Limb (tissue), 2 donors: ENCODE results near the gene CYP2D6.
"Not testable (repeated sequence)": the region's sequence is repeated elsewhere in the genome, so short reads cannot be mapped to it uniquely, and the experiment has no call there.

Experiments used
- DNase-seq, 2 donors: peaks; one replicate each; pipeline ENCODE4 v3.0.0-alpha.2; 2016; ENCODE audit errors: extremely low spot score in 2 of 2

Gene CYP2D6

DNA sequence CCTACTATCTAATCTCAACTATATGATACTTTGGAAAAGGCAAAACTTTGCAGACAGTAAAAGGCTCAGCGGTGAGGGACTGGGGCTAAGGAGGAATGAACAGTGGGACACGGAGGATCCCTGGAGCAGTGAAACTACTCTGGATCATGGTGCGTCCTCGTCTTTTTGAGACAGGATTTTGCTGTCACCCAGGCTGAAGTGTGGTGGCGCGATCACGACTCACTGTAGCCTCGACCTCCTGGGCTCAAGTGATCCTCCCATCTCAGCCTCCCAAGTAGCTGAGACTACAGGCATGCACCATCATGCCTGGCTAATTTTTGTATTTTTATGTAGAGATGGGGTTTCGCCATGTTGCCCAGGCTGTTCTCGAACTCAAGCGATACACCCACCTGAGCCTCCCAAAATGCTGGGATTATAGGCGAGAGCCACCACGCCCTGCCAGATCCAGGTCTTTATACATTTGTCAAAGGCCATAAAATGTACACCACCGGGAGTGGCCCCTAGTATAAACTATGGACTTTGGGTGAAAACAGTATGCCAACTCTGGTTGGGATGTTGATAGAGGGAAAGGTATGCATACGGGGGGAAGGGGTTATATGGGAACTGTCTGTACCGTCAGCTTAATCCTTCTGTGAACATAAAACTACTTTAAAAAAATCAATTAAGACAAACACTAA lies 28.0 kb upstream of the CYP2D6 start:
- no peak for DNase-seq

DNA sequence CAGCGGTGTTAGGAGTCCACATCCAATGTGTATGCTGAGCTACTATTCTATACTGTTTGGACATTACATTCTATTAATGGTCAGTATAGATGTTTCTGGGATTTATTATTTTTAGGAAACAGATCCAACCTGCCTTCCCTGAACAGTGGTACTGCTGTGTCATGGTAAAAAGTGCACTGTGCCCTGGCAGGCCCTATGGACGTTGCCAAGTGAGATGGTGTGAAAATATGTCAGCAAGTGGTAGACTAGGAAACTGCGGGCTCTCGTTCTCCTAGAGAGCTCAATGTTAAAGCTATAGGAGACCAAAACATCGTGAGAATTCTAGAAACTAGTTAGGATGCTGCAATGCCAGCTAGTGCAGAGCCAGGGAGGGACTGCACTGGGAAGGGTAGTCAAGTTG lies 26.0 kb upstream of the CYP2D6 start:
- no peak for DNase-seq

DNA sequence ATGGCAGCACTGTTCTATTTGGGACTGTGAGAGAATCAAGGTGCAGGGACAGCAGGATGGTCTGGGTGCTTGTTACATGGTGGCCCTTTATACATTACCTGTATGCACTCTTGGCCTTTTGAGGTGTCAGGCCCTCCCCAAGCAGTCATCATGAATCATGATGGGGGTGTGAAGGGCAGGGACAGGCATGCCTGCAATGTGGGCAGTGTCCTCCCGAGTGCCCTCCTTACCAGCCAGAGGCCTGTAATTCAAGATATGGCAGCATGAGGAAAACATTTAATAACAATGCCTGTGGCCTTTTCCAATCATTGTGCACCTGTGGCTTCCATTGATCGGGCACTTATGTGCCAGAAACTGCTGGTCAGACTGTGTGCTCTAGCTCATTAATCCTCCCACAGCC lies 25.5 kb upstream of the CYP2D6 start:
- DNase-seq: no peak

DNA sequence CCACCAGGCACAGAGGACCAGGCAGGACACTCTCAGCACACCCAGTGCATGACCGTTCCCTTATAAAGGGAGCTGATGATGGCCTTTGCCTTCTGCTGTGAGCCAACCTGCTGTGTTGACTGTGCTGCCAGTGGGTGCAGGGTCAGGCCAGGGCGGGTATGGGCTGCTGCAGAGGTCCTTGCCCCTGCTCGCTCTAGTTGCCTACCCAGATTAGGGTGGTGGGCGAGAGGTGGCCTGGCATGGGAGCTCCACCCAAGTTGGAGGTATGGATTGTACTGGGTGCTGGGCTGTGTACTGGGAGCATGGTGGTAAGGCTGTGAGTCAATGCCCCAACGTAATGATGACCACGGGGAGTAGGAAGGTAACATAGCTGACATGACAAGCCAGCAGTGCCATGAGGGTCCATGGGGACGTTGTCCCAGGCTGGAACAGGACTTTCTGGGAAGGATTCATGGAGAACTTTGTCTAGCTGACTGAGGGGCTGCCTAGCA lies 24.5 kb upstream of the CYP2D6 start:
- DNase-seq: no peak

DNA sequence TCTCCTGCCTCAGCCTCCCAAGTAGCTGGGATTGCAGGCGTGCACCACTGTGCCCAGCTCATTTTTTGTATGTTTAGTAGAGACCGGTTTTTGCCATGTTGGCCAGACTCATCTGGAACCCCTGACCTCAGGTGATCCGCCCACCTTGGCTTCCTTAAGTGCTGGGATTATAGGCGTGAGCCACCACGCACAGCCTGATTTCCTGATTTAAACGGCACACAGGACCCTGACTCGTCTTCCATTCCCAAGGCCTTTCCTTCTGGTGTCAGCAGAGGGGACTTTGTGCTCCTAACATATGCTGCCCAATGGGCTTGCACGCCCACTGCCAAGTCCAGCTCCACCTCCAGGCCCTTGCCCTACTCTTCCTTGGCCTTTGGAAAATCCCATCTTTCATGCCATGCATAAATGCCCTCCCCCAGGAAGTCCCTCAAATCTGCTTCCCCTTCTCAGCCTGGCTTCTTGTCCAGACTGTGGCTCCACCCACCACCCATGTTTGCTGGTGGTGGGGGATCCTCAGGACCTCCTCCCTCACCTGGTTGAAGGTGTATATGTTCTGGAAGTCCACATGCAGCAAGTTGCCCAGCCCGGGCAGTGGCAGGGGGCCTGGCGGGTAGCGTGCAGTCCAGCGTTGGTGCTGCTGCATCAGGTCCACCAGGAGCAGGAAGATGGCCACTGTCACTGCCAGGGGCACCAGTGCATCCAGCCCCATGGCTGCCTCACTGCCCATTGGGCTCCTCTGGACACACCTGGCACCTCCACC lies 23.9 kb upstream of the CYP2D6 start:
- DNase-seq: no peak

DNA sequence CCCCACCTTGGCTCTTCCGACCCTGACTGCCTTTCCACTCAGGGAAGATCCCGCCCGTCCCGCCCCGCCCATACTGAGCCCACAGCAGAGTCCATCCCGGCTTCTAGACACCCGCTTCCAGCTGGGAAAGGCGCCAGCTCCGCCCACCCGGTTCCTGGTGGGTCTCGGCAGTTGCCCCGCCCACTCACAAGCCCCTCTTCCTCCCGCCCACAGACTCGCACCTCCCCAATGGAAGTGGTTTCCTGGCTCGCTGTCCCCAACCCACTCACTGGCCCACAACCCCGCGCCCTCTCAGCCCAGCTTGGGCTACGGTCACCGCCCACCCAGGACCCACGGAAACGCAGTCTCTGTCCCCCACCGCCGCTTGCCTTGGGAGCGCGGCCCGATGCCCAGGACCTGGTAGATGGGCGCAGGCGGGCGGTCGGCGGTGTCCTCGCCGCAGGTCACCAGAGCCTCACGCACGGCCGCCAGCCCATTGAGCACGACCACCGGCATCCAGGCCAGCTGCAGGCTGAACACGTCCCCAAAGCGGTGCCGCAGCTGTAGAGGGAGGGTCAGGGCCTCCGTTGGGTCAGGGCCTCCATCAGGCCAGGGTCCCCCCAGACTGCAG lies 22.2 kb upstream of the CYP2D6 start:
- no peak for DNase-seq

DNA sequence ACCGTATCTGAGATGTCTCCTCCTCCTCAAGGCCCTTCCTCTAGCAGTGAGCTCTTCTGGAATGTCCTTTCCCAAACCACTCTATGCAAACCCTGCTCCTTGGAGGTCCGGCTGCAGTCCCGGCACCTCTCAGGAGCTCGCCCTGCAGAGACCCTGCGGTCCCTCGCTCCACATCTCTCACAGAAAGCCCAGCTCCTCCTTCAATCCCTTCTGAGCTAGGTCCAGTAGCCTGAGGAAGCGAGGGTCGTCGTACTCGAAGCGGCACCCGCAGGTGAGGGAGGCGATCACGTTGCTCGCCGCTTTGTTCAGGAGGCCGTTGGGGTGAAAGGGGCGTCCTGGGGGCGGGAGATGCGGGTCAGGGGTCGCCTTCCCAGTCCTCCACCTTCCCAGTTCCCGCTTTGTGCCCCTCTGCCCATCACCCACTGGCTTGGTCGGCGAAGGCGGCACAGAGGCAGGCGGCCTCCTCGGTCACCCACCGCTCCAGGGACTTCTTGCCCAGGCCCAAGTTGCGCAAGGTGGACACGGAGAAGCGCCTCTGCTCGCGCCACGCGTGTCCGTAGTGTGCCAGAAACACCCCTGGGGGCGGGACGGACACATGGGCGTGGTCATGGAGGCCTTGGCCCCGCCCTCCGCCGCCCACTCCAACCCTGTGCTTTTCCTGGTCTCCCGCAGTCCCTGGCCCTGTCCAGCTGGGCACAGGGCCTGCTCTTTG lies 21.5 kb upstream of the CYP2D6 start:
- no peak for DNase-seq

DNA sequence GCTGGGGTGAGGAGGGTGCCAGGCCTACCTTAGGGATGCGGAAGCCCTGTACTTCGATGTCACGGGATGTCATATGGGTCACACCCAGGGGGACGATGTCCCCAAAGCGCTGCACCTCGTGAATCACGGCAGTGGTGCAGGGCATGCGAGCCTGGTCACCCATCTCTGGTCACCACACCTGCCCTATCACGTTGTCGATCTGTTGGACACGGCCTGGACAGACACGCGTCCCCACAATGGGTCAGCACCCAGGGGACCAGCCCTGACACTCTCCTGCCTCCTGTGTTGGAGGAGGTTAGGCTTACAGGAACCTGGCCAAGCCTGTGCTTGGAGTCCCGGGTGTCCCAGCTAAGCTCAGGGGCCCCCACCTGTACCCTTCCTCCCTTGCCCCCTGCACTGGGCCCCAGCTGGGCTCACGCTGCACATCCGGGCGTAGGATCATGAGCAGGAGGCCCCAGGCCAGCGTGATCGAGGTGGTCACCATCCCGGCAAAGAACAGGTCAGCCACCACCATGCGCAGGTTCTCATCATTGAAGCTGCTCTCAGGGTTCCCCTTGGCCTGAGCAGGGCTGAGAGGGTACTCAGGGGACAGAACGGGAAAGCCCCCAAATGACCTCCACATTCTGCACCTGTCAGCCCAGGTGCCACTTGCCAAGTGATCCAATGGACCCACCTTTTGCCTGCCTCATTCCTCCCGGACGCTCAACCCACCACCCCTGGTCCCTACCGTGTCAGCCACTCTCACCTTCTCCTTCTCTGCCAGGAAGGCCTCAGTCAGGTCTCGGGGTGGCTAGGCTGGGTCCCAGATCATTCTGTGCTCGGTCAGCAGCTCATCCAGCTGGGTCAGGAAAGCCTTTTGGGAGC lies 20.3 kb upstream of the CYP2D6 start:
- DNase-seq: no peak

DNA sequence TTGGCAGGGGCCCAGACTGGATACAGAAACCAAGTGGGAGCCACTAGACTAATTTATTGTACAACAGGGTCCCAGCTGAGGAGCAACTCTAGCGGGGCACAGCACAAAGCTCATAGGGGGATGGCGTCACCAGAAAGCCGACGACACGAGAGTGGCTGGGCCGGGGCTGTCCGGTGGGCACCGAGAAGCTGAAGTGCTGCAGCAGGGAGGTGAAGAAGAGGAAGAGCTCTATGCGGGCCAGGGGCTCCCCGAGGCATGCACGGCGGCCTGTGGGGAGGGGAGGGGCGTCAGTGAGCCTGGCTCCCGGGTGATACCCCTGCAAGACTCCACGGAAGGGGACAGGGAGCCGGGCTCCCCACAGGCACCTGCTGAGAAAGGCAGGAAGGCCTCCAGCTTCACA lies 19.2 kb upstream of the CYP2D6 start:
- DNase-seq: not testable (repeated sequence)

DNA sequence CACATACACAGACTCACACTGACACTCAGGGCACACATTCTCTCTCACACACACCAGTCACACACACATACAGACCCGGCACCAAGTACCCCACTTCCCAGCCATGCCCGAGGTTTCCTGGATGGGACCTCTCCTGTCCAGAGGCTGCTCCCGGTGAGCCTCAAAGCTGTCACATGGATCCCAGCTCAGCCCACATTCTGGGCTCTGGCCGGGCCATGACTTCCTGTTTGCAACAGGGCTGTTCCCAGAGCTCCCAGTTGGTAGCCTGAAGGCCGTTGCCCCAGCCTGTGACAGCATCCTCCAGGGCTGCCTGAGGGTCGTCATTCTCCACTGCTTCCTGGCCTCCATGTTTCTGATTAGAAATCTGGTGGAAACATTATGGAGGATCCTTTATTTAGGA lies 14.6 kb upstream of the CYP2D6 start:
- no peak for DNase-seq

DNA sequence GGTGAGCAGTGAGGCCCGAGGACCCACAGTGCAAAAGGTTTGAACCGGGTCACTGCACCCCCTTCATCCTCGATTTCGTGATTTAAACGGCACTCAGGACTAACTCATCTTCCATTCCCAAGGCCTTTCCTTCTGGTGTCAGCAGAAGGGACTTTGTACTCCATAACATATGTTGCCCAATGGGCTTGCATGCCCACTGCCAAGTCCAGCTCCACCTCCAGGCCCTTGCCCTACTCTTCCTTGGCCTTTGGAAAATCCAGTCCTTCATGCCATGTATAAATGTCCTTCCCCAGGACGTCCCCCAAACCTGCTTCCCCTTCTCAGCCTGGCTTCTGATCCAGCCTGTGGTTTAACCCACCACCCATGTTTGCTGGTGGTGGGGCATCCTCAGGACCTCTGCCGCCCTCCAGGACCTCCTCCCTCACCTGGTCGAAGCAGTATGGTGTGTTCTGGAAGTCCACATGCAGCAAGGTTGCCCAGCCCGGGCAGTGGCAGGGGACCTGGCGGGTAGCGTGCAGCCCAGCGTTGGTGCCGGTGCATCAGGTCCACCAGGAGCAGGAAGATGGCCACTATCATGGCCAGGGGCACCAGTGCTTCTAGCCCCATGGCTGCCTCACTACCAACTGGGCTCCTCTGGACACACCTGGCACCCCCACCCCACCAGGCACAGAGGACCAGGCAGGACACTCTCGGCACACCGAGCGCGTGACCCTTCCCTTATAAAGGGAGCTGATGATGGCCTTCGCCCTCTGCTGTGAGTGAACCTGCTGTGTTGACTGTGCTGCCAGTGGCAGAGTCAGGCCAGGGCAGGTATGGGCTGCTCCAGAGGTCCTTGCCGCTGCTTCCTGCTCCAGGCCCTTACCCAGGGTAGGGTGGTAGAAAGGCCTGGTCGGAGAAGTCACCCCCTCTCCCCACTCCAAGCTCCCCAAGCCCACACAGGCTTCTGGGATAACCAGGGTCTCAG lies 13.5 kb upstream of the CYP2D6 start:
- DNase-seq: not testable (repeated sequence)

DNA sequence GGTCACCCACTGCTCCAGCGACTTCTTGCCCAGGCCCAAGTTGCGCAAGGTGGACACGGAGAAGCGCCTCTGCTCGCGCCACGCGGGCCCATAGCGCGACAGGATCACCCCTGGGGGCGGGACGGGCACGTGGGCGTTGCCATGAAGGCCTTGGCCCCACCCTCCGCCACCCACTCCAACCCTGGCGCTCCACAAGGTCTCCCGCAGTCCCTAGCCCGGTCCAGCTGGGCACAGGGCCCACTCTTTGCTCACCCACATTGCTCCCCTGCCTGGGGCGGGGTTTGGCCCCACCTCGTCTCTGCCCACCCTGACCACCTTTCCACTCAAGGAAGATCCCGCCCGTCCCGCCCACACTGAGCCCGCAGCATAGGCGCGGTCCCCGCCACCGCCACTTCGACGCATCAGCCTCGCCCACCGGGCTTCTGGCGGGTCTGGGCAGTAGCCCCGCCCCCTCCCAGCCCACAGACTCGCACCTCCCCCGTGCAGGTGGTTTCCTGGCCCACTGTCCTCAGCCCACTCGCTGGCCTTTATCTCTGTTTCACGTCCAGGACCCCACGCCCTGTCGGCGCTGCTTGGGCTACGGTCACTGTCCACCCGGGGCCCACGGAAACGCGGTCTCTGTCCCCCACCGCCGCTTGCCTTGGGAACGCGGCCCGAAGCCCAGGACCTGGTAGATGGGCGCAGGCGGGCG lies 12.3 kb upstream of the CYP2D6 start:
- DNase-seq: no peak

DNA sequence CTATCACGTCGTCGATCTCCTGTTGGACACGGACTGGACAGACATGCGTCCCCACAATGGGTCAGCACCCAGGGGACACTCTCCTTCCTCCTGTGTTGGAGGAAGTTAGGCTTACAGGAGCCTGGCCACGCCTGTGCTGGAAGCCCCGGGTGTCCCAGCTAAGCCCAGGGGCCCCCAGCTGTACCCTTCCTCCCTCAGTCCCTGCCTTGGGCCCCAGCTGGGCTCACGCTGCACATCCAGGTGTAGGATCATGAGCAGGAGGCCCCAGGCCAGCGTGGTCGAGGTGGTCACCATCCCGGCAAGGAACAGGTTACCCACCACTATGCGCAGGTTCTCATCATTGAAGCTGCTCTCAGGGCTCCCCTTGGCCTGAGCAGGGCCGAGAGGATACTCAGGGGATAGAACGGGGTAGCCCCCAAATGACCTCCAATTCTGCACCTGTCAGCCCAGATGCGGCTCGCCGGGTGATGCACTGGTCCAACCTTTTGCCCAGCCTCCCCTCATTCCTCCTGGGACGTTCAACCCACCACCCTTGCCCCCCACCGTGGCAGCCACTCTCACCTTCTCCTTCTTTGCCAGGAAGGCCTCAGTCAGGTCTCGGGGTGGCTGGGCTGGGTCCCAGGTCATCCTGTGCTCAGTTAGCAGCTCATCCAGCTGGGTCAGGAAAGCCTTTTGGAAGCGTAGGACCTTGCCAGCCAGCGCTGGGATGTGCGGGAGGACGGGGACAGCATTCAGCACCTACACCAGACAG lies 10.9 kb upstream of the CYP2D6 start:
- not testable (repeated sequence) for DNase-seq

DNA sequence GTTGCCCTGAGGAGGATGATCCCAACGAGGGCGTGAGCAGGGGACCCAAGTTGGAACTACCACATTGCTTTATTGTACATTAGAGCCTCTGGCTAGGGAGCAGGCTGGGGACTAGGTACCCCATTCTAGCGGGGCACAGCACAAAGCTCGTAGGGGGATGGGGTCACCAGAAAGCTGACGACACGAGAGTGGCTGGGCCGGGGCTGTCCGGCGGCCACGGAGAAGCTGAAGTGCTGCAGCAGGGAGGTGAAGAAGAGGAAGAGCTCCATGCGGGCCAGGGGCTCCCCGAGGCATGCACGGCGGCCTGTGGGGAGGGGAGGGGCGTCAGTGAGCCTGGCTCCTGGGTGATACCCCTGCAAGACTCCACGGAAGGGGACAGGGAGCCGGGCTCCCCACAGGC lies 9.5 kb upstream of the CYP2D6 start:
- not testable (repeated sequence) for DNase-seq

DNA sequence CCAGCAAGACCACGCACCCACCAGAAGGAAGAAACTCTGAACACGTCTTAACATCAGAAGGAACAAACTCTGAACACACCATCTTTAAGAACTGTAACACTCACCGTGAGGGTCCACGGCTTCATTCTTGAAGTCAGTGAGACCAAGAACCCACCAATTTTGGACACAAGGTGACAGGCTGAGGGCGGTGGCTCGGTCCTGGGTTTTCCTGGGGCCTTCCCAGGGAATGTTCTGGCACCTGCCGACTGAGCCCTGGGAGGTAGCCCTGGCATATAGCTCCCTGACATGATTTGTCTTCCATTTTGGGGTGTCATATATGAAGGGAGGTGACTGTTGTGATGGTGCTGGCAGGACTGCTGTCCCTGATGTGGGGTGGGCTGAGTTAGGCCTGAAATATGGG lies 8.9 kb upstream of the CYP2D6 start:
- DNase-seq: not testable (repeated sequence)

DNA sequence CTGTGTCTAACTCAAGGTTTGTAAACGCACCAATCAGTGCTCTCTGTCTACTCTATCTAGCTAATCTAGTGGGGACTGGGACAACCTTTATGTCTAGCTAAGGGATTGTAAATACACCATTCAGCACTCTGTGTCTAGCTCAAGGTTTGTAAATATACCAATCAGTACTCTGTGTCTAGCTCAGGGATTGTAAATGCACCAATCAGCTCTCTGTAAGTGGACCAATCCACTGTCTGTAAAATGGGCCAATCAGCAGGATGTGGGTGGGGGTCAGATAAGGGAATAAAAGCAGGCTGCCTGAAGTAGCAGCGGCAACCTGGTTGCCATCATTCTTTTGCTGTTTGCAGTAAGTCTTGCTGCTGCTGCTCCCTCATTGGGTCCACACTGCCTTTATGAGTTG lies 8.4 kb upstream of the CYP2D6 start:
- DNase-seq: no peak

DNA sequence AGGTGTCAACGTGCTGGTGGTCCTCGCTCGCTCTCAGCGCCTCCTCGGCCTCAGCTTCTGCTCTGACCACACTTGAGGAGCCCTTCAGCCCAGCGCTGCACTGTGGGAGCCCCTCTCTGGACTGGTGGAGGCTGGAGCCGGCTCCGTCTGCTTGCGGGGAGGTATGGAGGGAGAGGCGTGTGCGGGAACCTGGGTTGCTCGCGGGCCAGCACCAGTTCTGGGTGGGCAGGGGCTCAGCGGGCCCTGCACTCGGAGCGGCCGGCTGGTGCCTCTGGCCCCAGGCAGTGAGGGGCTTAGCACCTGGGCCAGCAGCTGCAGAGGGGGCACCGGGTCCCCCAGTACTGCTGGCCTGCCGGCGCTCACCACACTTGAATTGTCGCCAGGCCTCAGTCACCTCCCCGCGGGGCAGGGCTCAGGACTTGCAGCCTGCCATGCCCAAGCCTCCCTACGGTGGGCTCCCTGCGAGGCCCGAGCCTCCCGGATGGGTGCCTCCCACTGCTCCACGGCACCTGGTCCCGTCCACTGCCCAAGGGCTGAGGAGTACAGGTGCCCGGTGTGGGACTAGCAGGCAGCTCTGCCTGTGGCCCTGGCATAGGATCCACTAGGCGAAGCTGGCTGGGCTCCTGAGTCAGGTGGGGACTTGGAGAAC lies 7.6 kb upstream of the CYP2D6 start:
- DNase-seq: no peak

DNA sequence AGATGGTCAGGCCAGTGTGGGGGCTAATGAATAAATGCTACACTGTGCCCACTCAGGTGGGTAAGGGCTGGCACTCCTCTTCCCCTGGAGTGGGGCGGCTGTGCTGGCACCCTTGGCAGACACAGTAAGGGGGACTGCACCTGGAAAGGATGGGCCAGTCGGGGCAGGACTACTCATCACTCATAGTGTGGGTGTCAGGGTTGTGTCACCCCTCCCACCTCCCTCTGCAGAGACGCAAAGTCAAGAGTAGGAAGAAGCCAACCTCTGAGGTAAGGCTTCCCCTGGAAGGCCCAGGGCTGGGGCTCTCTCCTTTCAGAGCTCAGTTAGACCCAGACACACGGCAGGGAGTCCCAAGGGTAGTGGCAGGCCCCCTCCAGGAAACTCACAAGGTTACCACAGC lies 5.1 kb upstream of the CYP2D6 start:
- DNase-seq: not testable (repeated sequence)
